Sigmoid colon (tissue), 4 donors: ENCODE measurements around the gene GRPEL1.

ENCODE experiments used
- EP300 ChIP-seq, 4 donors: sonication (generic); formaldehyde crosslinking; IDR thresholded peaks; one replicate each; pipeline ENCODE4 v1.6.1; 2017; ENCODE audit warnings: antibody characterized with exemption in 4 of 4
- POLR2A ChIP-seq, 2 donors: fragments of 450-650 bp; IDR thresholded peaks; one replicate each; pipeline ENCODE4 v1.6.1; 2016; ENCODE audit warnings: antibody characterized with exemption in 2 of 2, mild to moderate bottlenecking in 2 of 2, moderate library complexity in 2 of 2
- POLR2AphosphoS5 ChIP-seq, 4 donors: sonication (generic); formaldehyde crosslinking; IDR thresholded peaks; one replicate each; pipeline ENCODE4 v1.6.1; 2017; ENCODE audit warnings: antibody characterized with exemption in 4 of 4
- TF ChIP-seq, protein P1 (sequence below), 4 experiments: fragments of 450-650 bp in 3 of 4; fragments of 200-600 bp in 1 of 4; IDR thresholded peaks; one replicate each; pipeline ENCODE4 v1.5.1; 2016 to 2019; ENCODE audit warnings: antibody characterized with exemption in 4 of 4, mild to moderate bottlenecking in 3 of 4, moderate library complexity in 2 of 4

DNA sequence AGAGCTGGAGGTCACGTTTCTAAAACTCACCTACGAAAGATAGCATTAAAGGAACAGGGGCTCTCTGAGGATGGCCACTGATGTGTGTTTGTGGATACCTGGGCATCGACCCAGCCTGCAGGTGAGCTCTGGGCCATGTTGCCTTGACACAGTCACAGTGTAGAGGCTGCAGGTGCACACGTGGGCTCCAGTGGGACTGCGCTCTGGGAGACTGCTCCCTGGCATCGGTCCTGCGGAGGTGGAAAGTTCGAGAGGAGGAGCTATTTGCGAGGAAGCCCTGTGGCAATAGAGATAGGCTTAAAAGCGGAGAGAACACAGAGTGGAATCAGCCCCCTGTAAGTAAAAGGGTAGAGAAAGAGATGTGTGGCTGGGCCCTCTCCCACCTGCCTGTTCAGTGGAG, 37.0 kb downstream of the GRPEL1 start:
- TF ChIP-seq EP300 (IDR thresholded peaks at IDR 0.05) (no peak), POLR2AphosphoS5 (IDR thresholded peaks at IDR 0.05) (no peak), POLR2A (IDR thresholded peaks at IDR 0.05) (no peak)
- TF ChIP-seq, protein P1, sequence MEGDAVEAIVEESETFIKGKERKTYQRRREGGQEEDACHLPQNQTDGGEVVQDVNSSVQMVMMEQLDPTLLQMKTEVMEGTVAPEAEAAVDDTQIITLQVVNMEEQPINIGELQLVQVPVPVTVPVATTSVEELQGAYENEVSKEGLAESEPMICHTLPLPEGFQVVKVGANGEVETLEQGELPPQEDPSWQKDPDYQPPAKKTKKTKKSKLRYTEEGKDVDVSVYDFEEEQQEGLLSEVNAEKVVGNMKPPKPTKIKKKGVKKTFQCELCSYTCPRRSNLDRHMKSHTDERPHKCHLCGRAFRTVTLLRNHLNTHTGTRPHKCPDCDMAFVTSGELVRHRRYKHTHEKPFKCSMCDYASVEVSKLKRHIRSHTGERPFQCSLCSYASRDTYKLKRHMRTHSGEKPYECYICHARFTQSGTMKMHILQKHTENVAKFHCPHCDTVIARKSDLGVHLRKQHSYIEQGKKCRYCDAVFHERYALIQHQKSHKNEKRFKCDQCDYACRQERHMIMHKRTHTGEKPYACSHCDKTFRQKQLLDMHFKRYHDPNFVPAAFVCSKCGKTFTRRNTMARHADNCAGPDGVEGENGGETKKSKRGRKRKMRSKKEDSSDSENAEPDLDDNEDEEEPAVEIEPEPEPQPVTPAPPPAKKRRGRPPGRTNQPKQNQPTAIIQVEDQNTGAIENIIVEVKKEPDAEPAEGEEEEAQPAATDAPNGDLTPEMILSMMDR (IDR thresholded peaks at IDR 0.05): no peak
